ENCODE data around the gene KRT82.

DNA sequence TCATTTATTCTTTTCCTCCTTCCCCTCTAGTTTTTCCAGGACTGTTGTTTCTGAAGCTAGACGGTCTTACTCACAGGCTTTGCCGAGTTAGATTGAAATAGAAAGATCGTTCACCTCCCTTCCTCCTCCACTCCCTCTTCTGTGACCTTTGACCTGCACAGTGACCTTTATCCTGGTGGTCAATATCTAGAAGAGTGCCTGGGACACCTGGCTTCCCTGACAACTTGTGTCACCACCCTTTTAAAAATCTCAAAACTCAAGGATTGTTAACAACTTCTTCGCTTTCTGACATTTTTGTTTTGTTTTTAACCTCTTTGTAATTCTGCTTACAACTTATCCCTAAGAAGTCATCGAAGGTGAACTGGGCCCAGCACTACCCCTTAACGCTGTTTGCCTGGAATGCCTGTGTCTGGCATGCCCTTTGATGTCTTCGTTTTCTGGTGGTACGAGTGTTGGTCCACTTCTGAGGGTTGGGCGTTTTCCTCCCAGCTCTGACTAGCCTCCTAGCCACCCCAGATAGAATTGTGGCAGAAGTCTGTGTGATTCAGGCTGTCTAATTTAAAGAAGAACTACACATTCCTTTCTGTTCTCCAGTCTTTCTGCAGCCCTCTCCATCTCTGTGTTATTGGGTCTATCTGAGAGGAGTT lies 30.8 kb upstream of the KRT82 start:
- TF ChIP-seq POLR2A (IDR thresholded peaks at IDR 0.05) (no peak), EP300 (IDR thresholded peaks at IDR 0.05) (no peak)
- TF ChIP-seq, protein P1, sequence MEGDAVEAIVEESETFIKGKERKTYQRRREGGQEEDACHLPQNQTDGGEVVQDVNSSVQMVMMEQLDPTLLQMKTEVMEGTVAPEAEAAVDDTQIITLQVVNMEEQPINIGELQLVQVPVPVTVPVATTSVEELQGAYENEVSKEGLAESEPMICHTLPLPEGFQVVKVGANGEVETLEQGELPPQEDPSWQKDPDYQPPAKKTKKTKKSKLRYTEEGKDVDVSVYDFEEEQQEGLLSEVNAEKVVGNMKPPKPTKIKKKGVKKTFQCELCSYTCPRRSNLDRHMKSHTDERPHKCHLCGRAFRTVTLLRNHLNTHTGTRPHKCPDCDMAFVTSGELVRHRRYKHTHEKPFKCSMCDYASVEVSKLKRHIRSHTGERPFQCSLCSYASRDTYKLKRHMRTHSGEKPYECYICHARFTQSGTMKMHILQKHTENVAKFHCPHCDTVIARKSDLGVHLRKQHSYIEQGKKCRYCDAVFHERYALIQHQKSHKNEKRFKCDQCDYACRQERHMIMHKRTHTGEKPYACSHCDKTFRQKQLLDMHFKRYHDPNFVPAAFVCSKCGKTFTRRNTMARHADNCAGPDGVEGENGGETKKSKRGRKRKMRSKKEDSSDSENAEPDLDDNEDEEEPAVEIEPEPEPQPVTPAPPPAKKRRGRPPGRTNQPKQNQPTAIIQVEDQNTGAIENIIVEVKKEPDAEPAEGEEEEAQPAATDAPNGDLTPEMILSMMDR (IDR thresholded peaks at IDR 0.05) = no peak

Measured in stomach (tissue), 4 donors.